A549 (cell line): Measurements from ENCODE around the gene KRT81.

Source experiments
- CBX8 ChIP-seq: fragments of 200-600 bp; sonication (generic); IDR thresholded peaks from 2 replicates; pipeline ENCODE4 v1.6.1; 2016
- CEBPB ChIP-seq, 2 experiments: fragments of >200 bp in 1 of 2; sonication (Bioruptor Twin) in 1 of 2; formaldehyde crosslinking in 1 of 2; IDR thresholded peaks; 2 replicates each; pipeline ENCODE4 v1.6.1; 2012 to 2016
- CTCF ChIP-seq: fragments of >200 bp; sonication (Bioruptor Twin); formaldehyde crosslinking; IDR thresholded peaks from 3 replicates; pipeline ENCODE4 v1.5.1; 2016
- EP300 ChIP-seq, 2 experiments: fragments of >200 bp; sonication (Bioruptor Twin); formaldehyde crosslinking; IDR thresholded peaks; 2 replicates in 1 of 2; 3 replicates in 1 of 2; pipeline ENCODE4 v1.6.1; 2016 to 2017
- GATA3 ChIP-seq: IDR thresholded peaks from 2 replicates; pipeline ENCODE4 v1.6.1; 2012; ENCODE audit warnings: borderline replicate concordance
- JUNB ChIP-seq: fragments of >200 bp; sonication (Bioruptor Twin); formaldehyde crosslinking; IDR thresholded peaks from 2 replicates; pipeline ENCODE4 v1.6.1; 2016
- MAFK ChIP-seq: fragments of 450-650 bp; IDR thresholded peaks from 2 replicates; pipeline ENCODE4 v1.6.1; 2014; ENCODE audit not compliant: partially characterized antibody
- NR3C1 ChIP-seq: fragments of >200 bp; sonication (Bioruptor Twin); formaldehyde crosslinking; IDR thresholded peaks from 3 replicates; pipeline ENCODE4 v1.6.1; 2017
- POLR2A ChIP-seq: IDR thresholded peaks from 2 replicates; pipeline ENCODE4 v1.6.1; 2012; ENCODE audit warnings: mild to moderate bottlenecking, low read length
- REST ChIP-seq: fragments of 200-600 bp; sonication (generic); IDR thresholded peaks from 2 replicates; pipeline ENCODE4 v1.6.1; 2016; ENCODE audit warnings: antibody characterized with exemption, mild to moderate bottlenecking, moderate library complexity
- SREBF2 ChIP-seq: fragments of 450-650 bp; IDR thresholded peaks from 2 replicates; pipeline ENCODE4 v1.6.1; 2014; ENCODE audit warnings: mild to moderate bottlenecking, moderate library complexity

- no peak for TF ChIP-seq EP300 (IDR thresholded peaks at IDR 0.05)
- TF ChIP-seq CTCF: no peak
- no peak for TF ChIP-seq REST
- no peak for TF ChIP-seq CBX8
- TF ChIP-seq GATA3: no peak
- TF ChIP-seq POLR2A: no peak
- no peak for TF ChIP-seq SREBF2
- TF ChIP-seq CEBPB (IDR thresholded peaks at IDR 0.05): no peak
- TF ChIP-seq NR3C1: no peak
- TF ChIP-seq MAFK: no peak
- TF ChIP-seq JUNB: no peak
These were observed 30.1 kb upstream of the KRT81 start for GRCh38 chr12:52321418-52321817.
